Lung microvascular endothelial cell (primary cell): ENCODE data around the gene MTIF3. TPM values are rescaled to one million over a fixed set of nuclear protein-coding genes. Genes with fewer than 3 reads are reported as not detected.

Experiments used
- DNase-seq, 2 donors: peaks; one replicate each; pipeline versions ENCODE4 v3.0.0 to v3.0.0-alpha.2; 2010; ENCODE audit warnings: low read depth in 2 of 2
- total RNA-seq: library from RNA; depleted of rRNA; stranded (reverse); fragments of >200 nt; gene quantifications from 2 replicates; pipeline ENCODE4 v1.2.1, GENCODE V29; 2014

Gene MTIF3
- total RNA-seq: 35.7 and 38.6 TPM in 2 replicates

- peak; percentile 91 to 96 for DNase-seq
Observed at GRCh38 chr13:27449936-27450828, at the start of gene MTIF3. TSS of gene MTIF3 (minus strand) at chr13:27450564. CDS start at chr13:27440448, 10,116 bp downstream.

GRCh38 chr13:27497563-27498230, 47.3 kb upstream of the MTIF3 start:
- no peak for DNase-seq

GRCh38 chr13:27496536-27497273, 46.3 kb upstream of the MTIF3 start:
- no peak for DNase-seq

- DNase-seq: no peak
Observed at GRCh38 chr13:27496006-27496405, 45.6 kb upstream of the MTIF3 start.

- no peak for DNase-seq
Observed at GRCh38 chr13:27495551-27495950, 45.2 kb upstream of the MTIF3 start.

DNA sequence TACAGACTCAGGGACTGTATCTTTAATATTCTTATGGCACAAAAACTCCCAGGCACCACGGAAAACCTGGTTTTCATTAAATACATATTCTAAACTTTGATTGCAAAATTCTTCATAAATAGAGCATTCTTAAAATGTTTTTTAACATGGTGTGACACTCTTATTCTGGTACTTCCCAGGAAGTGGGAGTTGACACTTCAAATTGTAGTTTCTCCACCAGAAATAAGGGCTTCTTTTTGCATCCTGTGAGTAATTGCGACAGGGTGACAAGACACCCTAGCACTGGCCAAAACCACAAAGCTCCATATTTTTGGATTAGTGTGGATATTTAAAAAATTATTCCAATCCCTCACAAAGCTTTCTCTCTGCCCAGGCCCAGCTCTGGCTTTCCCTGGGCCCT, 43.6 kb upstream of the MTIF3 start:
- no peak for DNase-seq

- no peak for DNase-seq
Observed at GRCh38 chr13:27489456-27489855, 39.1 kb upstream of the MTIF3 start.

DNA sequence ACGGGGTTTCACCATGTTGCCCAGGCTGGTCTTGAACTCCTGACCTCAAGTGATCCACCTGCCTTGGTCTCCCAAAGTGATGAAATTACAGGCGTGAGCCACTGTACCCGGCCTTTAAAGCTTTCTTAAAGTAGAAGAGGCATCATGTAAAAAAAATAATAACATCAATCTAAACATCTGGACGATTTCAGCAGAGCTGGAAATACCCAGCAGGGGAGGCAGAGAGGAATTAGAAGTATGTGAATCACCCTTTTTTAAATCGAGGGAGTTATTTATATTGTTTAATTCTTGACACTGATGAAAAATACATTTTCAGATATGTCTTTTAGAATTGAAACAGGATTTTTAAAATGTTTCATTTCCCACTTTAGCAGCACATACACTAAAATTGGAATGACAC, 37.4 kb upstream of the MTIF3 start:
- DNase-seq: no peak

- no peak for DNase-seq
Observed at GRCh38 chr13:27483421-27483820, 33.1 kb upstream of the MTIF3 start.

DNA sequence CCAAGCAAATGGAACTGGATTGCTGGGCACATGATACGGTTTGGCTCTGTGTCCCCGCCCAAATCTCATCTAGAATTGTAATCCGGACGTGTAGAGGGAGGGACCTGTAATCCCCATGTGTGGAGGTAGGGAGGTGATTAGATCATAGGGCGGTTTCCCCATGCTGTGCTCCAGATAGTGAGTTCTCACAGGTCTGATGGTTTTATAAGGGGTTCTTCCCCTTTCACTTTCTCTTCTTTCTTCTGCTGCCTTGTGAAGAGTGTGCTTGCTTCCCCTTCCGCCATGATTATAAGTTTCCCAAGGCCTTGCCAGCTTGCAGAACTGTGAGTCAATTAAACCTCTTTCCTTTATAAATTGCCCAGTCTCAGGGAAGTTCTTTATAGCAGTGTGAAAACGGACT, 32.6 kb upstream of the MTIF3 start:
- DNase-seq: no peak

DNA sequence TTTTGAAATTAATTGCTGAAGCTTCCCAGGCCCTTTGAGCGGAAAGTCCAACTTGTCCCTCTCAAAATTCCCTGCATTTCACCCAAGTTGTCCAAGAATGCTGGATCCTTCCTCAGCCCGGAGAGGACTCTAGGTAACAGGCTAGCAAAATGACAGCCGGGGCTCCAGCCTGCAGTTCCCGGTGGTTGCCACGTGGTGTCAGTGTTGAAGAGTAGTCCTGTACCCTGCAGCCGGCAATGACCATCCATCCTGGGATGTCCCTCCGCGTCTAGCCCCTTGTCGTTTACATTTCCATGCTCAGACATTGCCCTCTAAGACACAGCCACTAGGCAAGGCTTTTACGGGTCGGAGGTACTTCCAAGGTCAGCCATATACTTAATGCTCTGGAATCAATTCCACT, 31.4 kb upstream of the MTIF3 start:
- DNase-seq: peak; percentile 44 to 56

DNA sequence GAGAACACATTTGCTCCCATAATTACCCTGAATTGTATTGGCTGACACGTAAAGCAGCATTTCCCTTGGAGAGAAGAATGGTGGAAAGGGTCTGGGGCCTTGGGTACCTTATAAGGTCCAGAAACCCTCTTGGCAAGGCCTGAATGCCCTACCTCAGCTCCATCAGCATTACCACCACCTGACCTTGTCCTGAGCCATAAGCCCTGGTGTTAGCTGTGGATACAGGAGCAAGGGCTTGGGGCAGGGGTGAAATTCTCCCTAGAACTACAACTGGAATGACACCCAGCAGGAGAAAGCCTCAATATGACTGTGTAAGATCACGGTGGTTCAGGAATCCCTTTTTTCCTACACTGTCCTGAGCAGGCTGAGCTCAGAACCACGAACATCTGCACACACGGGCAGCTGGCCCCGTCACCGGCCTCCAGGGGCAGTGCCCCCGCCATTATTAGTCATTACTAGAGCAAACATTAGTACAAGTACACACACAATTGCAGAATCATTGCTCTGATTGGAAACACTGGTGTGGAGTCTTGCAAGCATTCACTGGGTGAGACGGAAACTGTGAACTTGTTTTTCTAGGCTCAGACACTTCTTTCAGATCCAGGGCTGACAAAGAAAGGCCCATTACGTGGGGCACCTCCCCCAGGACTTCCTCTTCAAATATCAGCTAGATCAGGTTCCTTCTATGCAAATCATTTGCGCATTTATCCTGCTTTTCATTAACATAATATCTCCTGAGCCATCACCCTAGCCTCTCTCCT, 26.8 kb upstream of the MTIF3 start:
- no peak for DNase-seq

DNA sequence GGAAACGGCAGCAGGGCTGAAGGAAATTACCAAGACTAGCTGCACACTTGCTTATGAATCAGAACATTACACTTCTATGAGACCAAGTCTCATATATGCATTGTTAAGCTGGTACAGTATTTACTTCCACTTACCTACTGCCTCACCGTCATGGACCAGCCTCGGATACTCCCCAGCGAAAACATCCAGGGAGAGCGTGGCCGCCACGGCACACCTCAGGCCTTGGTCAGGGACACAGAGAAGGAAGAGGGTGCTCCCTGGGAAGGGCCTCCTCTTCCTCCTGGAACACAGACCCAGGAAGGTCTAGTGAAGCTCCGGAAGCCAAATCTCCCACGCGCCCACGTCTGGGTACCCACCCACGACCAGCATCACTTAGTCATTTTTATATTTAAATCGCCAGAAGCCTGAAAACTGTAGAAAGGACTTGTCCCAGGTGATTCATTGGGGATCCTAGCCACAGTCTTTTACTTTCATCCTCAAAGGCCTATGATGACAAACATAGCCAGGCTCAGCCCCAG, 24.4 kb upstream of the MTIF3 start:
- no peak for DNase-seq

- DNase-seq: no peak
Observed at GRCh38 chr13:27472941-27473340, 22.6 kb upstream of the MTIF3 start.

- no peak for DNase-seq
Observed at GRCh38 chr13:27472441-27472840, 22.1 kb upstream of the MTIF3 start.

GRCh38 chr13:27470075-27470820, 19.9 kb upstream of the MTIF3 start:
- no peak for DNase-seq

DNA sequence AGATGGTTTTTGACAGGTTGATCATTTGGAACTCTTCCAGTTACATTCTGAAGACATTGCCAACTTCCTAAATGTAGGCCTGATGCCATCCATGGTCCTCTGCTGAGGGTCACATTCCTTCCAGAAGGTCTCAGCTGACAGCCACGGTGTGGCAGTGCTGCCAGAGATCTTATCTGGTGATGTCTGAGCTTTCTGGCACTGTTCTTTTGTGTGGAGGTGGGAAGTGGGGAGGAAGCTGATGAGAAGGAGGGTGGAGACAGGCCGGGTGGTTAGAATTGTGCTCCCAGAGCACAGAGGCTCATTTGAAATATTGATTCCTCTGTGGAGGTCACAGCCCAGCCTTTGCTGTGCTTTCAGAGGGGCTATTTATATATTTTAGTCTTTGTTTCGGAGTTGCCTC, 16.1 kb upstream of the MTIF3 start:
- DNase-seq: peak in 1 of 2 donors; percentile 9

DNA sequence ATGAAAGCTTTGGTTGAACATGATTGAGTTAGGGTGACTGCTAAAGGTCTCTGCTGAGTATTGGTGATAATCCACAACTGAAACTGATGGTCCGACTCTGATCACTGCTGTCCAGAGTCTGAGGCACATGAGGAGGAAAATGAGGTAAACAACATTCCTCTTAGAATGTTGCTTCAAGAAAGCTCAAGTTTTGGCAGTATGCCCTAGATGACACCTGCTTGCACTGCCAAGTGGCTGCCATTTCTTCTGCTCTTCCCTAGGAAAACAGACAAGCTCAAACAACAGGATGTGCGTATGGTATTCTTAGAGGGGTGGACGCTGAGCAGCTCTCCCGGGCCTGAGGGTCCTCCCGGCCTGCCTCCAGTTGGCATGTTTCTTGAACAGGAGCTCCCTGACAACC, 15.2 kb upstream of the MTIF3 start:
- DNase-seq: peak in 1 of 2 donors; percentile 26

DNA sequence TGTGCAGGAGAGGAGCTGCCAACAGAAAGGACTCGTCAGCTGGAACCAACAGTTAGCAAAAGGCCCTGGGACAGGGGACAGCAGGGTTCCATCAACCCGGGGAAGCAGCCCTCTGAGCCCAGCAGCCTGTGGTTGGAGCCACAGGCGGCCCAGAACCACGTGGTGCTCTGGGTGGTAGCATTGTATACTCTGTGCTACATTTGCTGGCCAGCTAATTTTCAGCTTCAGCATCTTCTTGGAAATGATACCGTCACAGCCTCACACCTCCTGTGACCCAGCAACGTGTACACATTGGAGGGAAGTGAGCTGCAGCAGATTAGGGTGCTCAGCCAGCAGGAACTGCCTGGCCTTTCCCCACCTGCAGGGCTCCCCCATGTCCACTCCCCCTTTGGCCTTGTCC, 13.1 kb upstream of the MTIF3 start:
- no peak for DNase-seq

- no peak for DNase-seq
Observed at GRCh38 chr13:27461940-27462584, 11.7 kb upstream of the MTIF3 start.
